ENCODE data around the gene DZANK1.
"Not testable (repeated sequence)": the region's sequence is repeated elsewhere in the genome, so short reads cannot be mapped to it uniquely, and the experiment has no call there.

The DZANK1 gene

GRCh38 chr20:18466894-18467730, at the start of gene DZANK1, which contains the start of gene POLR3F:
DZANK1 (minus strand) TSS chr20:18467030; CDS start chr20:18465358, 1,672 bp downstream.
POLR3F (plus strand) TSS chr20:18467390; CDS start chr20:18467507, 117 bp downstream.
- DNase-seq: peak; percentile 87

GRCh38 chr20:18515973-18516372, 49.1 kb upstream of the DZANK1 start:
- no peak for DNase-seq

GRCh38 chr20:18514127-18514526, 47.3 kb upstream of the DZANK1 start:
- no peak for DNase-seq

- DNase-seq: no peak
Measured at GRCh38 chr20:18513208-18513607, 46.4 kb upstream of the DZANK1 start.

GRCh38 chr20:18511571-18511970, 44.7 kb upstream of the DZANK1 start:
- DNase-seq: no peak

- DNase-seq: peak; percentile 93
Measured at GRCh38 chr20:18507218-18508191, 40.7 kb upstream of the DZANK1 start, which contains the start of gene SEC23B. SEC23B (plus strand) TSS chr20:18507940; CDS start chr20:18510836, 2,896 bp downstream.

GRCh38 chr20:18506744-18507143, 39.9 kb upstream of the DZANK1 start:
- no peak for DNase-seq

- no peak for DNase-seq
Measured at GRCh38 chr20:18504479-18505060, 37.7 kb upstream of the DZANK1 start.

GRCh38 chr20:18501672-18502071, 34.8 kb upstream of the DZANK1 start:
- not testable (repeated sequence) for DNase-seq

- no peak for DNase-seq
Measured at GRCh38 chr20:18497603-18498002, 30.8 kb upstream of the DZANK1 start.

- DNase-seq: peak; percentile 74
Measured at GRCh38 chr20:18496740-18497592, 30.1 kb upstream of the DZANK1 start, which contains the start of gene RBBP9. RBBP9 (minus strand) TSS chr20:18497225; CDS start chr20:18497167, 58 bp downstream.

GRCh38 chr20:18496042-18496441, 29.2 kb upstream of the DZANK1 start:
- DNase-seq: no peak

GRCh38 chr20:18488301-18488700, 21.5 kb upstream of the DZANK1 start:
- no peak for DNase-seq

GRCh38 chr20:18481596-18481995, 14.8 kb upstream of the DZANK1 start:
- no peak for DNase-seq

- DNase-seq: no peak
Measured at GRCh38 chr20:18477821-18478220, 11.0 kb upstream of the DZANK1 start.

GRCh38 chr20:18477218-18477617, 10.4 kb upstream of the DZANK1 start:
- no peak for DNase-seq

- DNase-seq: peak; percentile 81
Measured at GRCh38 chr20:18466574-18466893, 296 bp downstream of the DZANK1 start.

GRCh38 chr20:18465536-18466200, 1.2 kb downstream of the DZANK1 start:
- DNase-seq: no peak

- DNase-seq: no peak
Measured at GRCh38 chr20:18456600-18456999, 10.2 kb downstream of the DZANK1 start.

- DNase-seq: no peak
Measured at GRCh38 chr20:18443886-18444285, 22.9 kb downstream of the DZANK1 start.

- DNase-seq: no peak
Measured at GRCh38 chr20:18440403-18440802, 26.4 kb downstream of the DZANK1 start.
